Stimulated activated CD4-positive, alpha-beta T cell treated with anti-CD3 and anti-CD28 coated beads, Interleukin-2, amount 100 ng/mL, for 4 hours (primary cell): ENCODE data around the gene TWSG1.
"Not testable (repeated sequence)": the region's sequence is repeated elsewhere in the genome, so short reads cannot be mapped to it uniquely, and the experiment has no call there.

Experiments
- DNase-seq: peaks from one replicate; pipeline ENCODE4 v3.0.0-alpha.2; 2020; ENCODE audit warnings: low read depth

TWSG1 gene

GRCh38 chr18:9335697-9336045 is 1.1 kb downstream of the TWSG1 start:
- DNase-seq: no peak

GRCh38 chr18:9336827-9337226 is 2.3 kb downstream of the TWSG1 start:
- DNase-seq: no peak

- no peak for DNase-seq
These were observed 3.3 kb downstream of the TWSG1 start for GRCh38 chr18:9337873-9338272.

- no peak for DNase-seq
These were observed 5.9 kb downstream of the TWSG1 start for GRCh38 chr18:9340472-9340871.

- DNase-seq: no peak
These were observed 9.0 kb downstream of the TWSG1 start for GRCh38 chr18:9343577-9343976.

GRCh38 chr18:9346775-9347174 is 12.2 kb downstream of the TWSG1 start:
- DNase-seq: no peak

GRCh38 chr18:9348079-9348671 is 13.6 kb downstream of the TWSG1 start:
- DNase-seq: no peak

- no peak for DNase-seq
These were observed 14.2 kb downstream of the TWSG1 start for GRCh38 chr18:9348766-9349165.

- DNase-seq: no peak
These were observed 19.0 kb downstream of the TWSG1 start for GRCh38 chr18:9353596-9353995.

GRCh38 chr18:9354256-9354655 is 19.7 kb downstream of the TWSG1 start:
- no peak for DNase-seq

GRCh38 chr18:9356976-9357375 is 22.4 kb downstream of the TWSG1 start:
- no peak for DNase-seq

GRCh38 chr18:9359796-9360195 is 25.2 kb downstream of the TWSG1 start:
- DNase-seq: no peak

GRCh38 chr18:9361191-9361590 is 26.6 kb downstream of the TWSG1 start:
- DNase-seq: no peak

- no peak for DNase-seq
These were observed 28.3 kb downstream of the TWSG1 start for GRCh38 chr18:9362869-9363268.

- DNase-seq: no peak
These were observed 29.7 kb downstream of the TWSG1 start for GRCh38 chr18:9364242-9364641.

- no peak for DNase-seq
These were observed 30.8 kb downstream of the TWSG1 start for GRCh38 chr18:9365406-9365805.

GRCh38 chr18:9366126-9366714 is 31.6 kb downstream of the TWSG1 start:
- DNase-seq: no peak

- DNase-seq: not testable (repeated sequence)
These were observed 38.7 kb downstream of the TWSG1 start for GRCh38 chr18:9373254-9373653.

GRCh38 chr18:9379118-9379517 is 44.5 kb downstream of the TWSG1 start:
- DNase-seq: no peak

GRCh38 chr18:9380101-9380500 is 45.5 kb downstream of the TWSG1 start:
- no peak for DNase-seq

- no peak for DNase-seq
These were observed 46.2 kb downstream of the TWSG1 start for GRCh38 chr18:9380621-9381395.

GRCh38 chr18:9386879-9387278 is 52.3 kb downstream of the TWSG1 start:
- DNase-seq: no peak

- no peak for DNase-seq
These were observed 53.3 kb downstream of the TWSG1 start for GRCh38 chr18:9387891-9388290.

GRCh38 chr18:9389706-9390105 is 55.1 kb downstream of the TWSG1 start:
- DNase-seq: no peak
